Bronchial epithelial cell (primary cell): Measurements from ENCODE around the gene FZD4. TPM values are rescaled to one million over a fixed set of nuclear protein-coding genes. Genes with fewer than 3 reads are reported as not detected.

Experiments
- DNase-seq: peaks from one replicate; pipeline ENCODE4 v3.0.0-alpha.2; 2010; ENCODE audit warnings: low read depth
- FAIRE-seq: peaks from 2 replicates; lab custom pipeline; 2011; peaks lifted over from hg19 to GRCh38; lab: Jason Lieb, UNC
- H3K27me3 ChIP-seq: 2 replicates; pipeline ENCODE4 v1.5.1; 2011; ENCODE audit warnings: low read length; ENCODE audit not compliant: control insufficient read depth, insufficient read depth
- H3K36me3 ChIP-seq: 2 replicates; pipeline ENCODE4 v1.5.1; 2011; ENCODE audit warnings: low read length; ENCODE audit not compliant: control insufficient read depth, insufficient read depth
- H3K4me3 ChIP-seq: 2 replicates; pipeline ENCODE4 v1.5.1; 2011; ENCODE audit warnings: mild to moderate bottlenecking, low read depth, low read length, control low read depth
- CTCF ChIP-seq: IDR thresholded peaks from 2 replicates; pipeline ENCODE4 v1.5.1; 2011; ENCODE audit warnings: mild to moderate bottlenecking, moderate library complexity, low read length, control low read depth, inconsistent platforms; ENCODE audit not compliant: insufficient read depth, severe bottlenecking
- total RNA-seq: library from RNA; depleted of rRNA; stranded (reverse); fragments of >200 nt; gene quantifications from 2 replicates; pipeline ENCODE4 v1.2.1, GENCODE V29; 2014

FZD4 gene
- total RNA-seq, 1 donor from 2014 or later = 0.53 TPM

GRCh38 chr11:86900162-86900561, 55.0 kb downstream of the FZD4 start:
- no peak for TF ChIP-seq CTCF

GRCh38 chr11:86898689-86899088, 56.5 kb downstream of the FZD4 start:
- Histone ChIP-seq H3K4me3 (no peak overlapping the region), H3K36me3 (no peaks in the 10 kb centered on the region), H3K27me3 (no peaks in the 10 kb centered on the region)
- TF ChIP-seq CTCF = no peak
- DNase-seq (no peak), FAIRE-seq (no peak)

More at GRCh38 chr11:86900162-86900561, 55.0 kb downstream of the FZD4 start:
- H3K27me3 ChIP-seq = no peaks in the 10 kb centered on the region
- H3K36me3 ChIP-seq = no peaks in the 10 kb centered on the region
- FAIRE-seq (no peak), DNase-seq (no peak)
- H3K4me3 ChIP-seq = no peak overlapping the region

- no peak overlapping the region for H3K4me3 ChIP-seq
- FAIRE-seq (no peak), DNase-seq (no peak)
- no peaks in the 10 kb centered on the region for H3K36me3 ChIP-seq
- no peak for TF ChIP-seq CTCF
- H3K27me3 ChIP-seq = no peaks in the 10 kb centered on the region
Measured at GRCh38 chr11:86896441-86896841, 58.8 kb downstream of the FZD4 start.

Other genes starting within 250 kb of the FZD4 start
- gene PRSS23, start 154.9 kb downstream of the FZD4 start, total RNA-seq = 75.0 and 101 TPM in 2 replicates
- 6.5 and 6.8 TPM in 2 replicates for gene TMEM135, start 82.5 kb upstream of the FZD4 start, total RNA-seq